HL-60 (cell line): ENCODE measurements around the gene MTHFD2L.

Experiments
- DNase-seq, 2 experiments: peaks; one replicate each; pipeline ENCODE4 v3.0.0-alpha.2; 2010 to 2020; ENCODE audit warnings: low read depth in 1 of 2, low spot score in 1 of 2
- H3K27ac ChIP-seq: fragments of 250-450 bp; sonication (Bioruptor Pico); replicated peaks from 2 replicates; pipeline ENCODE4 v1.5.1; 2020; ENCODE audit warnings: mild to moderate bottlenecking, moderate library complexity
- H3K27me3 ChIP-seq: fragments of 250-450 bp; sonication (Bioruptor Pico); 2 replicates; pipeline ENCODE4 v1.5.1; 2021; ENCODE audit warnings: mild to moderate bottlenecking, moderate library complexity; ENCODE audit not compliant: insufficient read depth, poor library complexity, severe bottlenecking
- H3K4me3 ChIP-seq: replicated peaks from 2 replicates; pipeline ENCODE4 v1.5.1; 2011; ENCODE audit warnings: mild to moderate bottlenecking, control low read depth, low read length; ENCODE audit not compliant: insufficient read depth
- GABPA ChIP-seq: IDR thresholded peaks from 2 replicates; pipeline ENCODE4 v1.6.1; 2012; ENCODE audit warnings: low read depth
- POLR2AphosphoS5 ChIP-seq: IDR thresholded peaks from 2 replicates; pipeline ENCODE4 v1.6.1; 2012; ENCODE audit warnings: low read depth
- SPI1 ChIP-seq: IDR thresholded peaks from 2 replicates; pipeline ENCODE4 v1.6.1; 2012; ENCODE audit warnings: low read depth, mild to moderate bottlenecking, borderline replicate concordance
- TF ChIP-seq, protein P1 (sequence below): IDR thresholded peaks from one replicate; pipeline ENCODE4 v1.5.1; 2011; ENCODE audit warnings: low read length, control low read depth, inconsistent platforms; ENCODE audit not compliant: insufficient read depth
- TF ChIP-seq, protein P2 (sequence below): IDR thresholded peaks from 2 replicates; pipeline ENCODE4 v1.6.1; 2012; ENCODE audit warnings: low read depth; ENCODE audit not compliant: insufficient replicate concordance

MTHFD2L gene

DNA sequence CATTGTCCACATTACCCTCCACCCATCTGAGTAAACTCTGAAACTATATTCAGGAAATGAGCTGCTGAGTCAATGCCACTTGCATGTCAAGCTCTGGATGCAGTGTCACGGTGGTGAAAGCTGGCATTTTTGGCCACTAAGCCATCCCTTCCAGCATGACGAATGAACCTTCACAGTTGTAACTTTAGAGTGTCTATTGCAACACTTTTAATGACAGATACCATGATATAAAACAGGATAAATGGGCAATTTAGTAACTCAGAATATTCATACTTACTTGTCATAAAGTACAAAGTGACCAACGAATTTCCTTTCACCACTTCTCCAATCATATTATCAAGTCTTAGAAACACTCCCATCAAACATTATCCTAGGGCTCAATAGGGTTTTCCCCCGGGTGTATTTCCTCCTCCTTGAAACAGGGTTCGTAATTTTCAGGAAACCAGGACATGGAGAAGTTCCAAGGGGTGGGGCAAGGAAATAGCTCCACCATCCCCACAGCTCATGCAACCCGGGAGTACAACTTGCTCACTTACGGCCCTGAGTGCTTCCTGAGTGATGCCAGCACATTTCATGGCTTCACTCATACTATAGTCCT is 73.1 kb downstream of the MTHFD2L start:
- peak; percentile 10 to 48 for DNase-seq
- no peak overlapping the region for H3K4me3 ChIP-seq
- TF ChIP-seq POLR2AphosphoS5 (no peak), GABPA (no peak), SPI1 (no peak)
- TF ChIP-seq, protein P1, sequence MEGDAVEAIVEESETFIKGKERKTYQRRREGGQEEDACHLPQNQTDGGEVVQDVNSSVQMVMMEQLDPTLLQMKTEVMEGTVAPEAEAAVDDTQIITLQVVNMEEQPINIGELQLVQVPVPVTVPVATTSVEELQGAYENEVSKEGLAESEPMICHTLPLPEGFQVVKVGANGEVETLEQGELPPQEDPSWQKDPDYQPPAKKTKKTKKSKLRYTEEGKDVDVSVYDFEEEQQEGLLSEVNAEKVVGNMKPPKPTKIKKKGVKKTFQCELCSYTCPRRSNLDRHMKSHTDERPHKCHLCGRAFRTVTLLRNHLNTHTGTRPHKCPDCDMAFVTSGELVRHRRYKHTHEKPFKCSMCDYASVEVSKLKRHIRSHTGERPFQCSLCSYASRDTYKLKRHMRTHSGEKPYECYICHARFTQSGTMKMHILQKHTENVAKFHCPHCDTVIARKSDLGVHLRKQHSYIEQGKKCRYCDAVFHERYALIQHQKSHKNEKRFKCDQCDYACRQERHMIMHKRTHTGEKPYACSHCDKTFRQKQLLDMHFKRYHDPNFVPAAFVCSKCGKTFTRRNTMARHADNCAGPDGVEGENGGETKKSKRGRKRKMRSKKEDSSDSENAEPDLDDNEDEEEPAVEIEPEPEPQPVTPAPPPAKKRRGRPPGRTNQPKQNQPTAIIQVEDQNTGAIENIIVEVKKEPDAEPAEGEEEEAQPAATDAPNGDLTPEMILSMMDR = no peak
- TF ChIP-seq, protein P2, sequence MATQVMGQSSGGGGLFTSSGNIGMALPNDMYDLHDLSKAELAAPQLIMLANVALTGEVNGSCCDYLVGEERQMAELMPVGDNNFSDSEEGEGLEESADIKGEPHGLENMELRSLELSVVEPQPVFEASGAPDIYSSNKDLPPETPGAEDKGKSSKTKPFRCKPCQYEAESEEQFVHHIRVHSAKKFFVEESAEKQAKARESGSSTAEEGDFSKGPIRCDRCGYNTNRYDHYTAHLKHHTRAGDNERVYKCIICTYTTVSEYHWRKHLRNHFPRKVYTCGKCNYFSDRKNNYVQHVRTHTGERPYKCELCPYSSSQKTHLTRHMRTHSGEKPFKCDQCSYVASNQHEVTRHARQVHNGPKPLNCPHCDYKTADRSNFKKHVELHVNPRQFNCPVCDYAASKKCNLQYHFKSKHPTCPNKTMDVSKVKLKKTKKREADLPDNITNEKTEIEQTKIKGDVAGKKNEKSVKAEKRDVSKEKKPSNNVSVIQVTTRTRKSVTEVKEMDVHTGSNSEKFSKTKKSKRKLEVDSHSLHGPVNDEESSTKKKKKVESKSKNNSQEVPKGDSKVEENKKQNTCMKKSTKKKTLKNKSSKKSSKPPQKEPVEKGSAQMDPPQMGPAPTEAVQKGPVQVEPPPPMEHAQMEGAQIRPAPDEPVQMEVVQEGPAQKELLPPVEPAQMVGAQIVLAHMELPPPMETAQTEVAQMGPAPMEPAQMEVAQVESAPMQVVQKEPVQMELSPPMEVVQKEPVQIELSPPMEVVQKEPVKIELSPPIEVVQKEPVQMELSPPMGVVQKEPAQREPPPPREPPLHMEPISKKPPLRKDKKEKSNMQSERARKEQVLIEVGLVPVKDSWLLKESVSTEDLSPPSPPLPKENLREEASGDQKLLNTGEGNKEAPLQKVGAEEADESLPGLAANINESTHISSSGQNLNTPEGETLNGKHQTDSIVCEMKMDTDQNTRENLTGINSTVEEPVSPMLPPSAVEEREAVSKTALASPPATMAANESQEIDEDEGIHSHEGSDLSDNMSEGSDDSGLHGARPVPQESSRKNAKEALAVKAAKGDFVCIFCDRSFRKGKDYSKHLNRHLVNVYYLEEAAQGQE = no peak

DNA sequence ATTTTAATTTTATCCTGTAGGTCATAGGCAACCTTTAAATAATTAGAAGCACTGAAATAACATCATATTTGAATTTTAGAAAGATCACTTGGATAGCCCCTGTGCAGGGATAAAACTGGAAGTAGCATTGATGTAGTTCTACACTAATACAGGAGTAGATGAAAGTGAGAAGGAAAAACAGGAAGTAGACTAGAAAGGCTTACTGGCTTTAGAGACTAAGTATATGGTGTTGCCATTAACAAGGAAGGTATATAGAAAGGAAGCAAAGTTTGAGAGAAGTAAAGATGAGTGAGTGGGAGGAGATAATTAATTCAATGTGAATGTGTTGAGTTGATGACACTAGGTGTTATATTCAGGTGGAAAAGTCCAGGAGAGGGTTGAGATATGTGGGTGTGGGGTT is 77.2 kb downstream of the MTHFD2L start:
- no peaks in the 10 kb centered on the region for H3K27me3 ChIP-seq
- no peak overlapping the region for H3K27ac ChIP-seq
- no peak for DNase-seq
- TF ChIP-seq POLR2AphosphoS5 (no peak), SPI1 (peak; percentile 42; the same call in 1 of the 2 replicates)
- H3K4me3 ChIP-seq = no peak overlapping the region

More for the DNA sequence above, 73.1 kb downstream of the MTHFD2L start:
- no peak overlapping the region for H3K27ac ChIP-seq
- no peaks in the 10 kb centered on the region for H3K27me3 ChIP-seq

DNA sequence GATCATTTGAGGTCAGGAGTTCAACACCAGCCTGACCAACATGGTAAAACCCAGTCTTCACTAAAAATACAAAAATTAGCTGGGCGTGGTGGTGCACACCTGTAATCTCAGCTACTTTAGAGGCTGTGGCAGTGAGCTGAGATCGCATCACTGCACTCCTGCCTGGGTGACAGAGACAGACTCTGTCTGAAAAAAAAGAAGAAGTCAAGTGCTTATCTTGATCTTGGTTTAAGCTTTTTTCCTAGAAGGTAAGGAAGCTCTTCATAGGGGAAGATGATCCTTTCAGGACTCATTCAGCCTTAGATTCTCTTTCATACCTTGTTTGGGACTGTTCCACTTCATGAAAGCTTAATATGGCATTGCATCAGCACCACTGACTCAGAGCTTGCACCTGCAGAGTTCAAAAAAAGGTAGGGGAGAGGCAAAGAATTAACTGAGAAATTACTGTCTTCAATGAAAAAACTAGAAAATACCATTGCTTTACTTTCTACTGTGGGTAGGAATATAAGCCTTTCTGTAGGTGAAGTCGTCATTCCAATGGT is 79.6 kb downstream of the MTHFD2L start:
- Histone ChIP-seq H3K27me3 (no peaks in the 10 kb centered on the region), H3K27ac (no peak overlapping the region), H3K4me3 (no peak overlapping the region)
- no peak for DNase-seq
- TF ChIP-seq, protein P1 = no peak
- peak; percentile 50; the same call in 1 of the 2 replicates for TF ChIP-seq SPI1

DNA sequence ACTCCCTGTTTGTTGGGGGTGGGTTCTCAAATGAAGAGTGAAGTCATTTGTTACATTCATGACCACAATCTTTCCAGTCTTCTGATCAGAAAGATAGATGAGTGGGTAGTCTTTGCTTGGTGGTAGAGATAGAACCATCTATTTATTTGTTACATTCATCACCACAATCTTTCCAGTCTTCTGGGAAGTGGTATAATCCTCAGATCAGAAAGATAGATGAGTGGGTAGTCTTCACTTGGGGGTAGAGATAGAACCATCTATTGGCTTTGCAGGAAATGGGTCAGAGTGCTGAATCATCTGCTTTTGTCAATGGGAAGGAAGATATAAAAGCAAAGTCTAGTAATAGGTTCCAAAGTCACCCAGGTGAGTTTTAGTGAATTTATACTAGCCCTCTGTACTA is 86.1 kb downstream of the MTHFD2L start:
- Histone ChIP-seq H3K4me3 (no peak overlapping the region), H3K27me3 (no peaks in the 10 kb centered on the region), H3K27ac (no peak overlapping the region)
- no peak for DNase-seq
- no peak for TF ChIP-seq POLR2AphosphoS5
- TF ChIP-seq SPI1 = no peak
- TF ChIP-seq, protein P2 = no peak
- no peak for TF ChIP-seq GABPA
- TF ChIP-seq, protein P1 = no peak
